DMS 273 (cell line): Measurements from ENCODE around the gene CSH2.
"Not testable (repeated sequence)": the region's sequence is repeated elsewhere in the genome, so short reads cannot be mapped to it uniquely, and the experiment has no call there.

Source experiments
- DNase-seq: peaks from one replicate; lab custom pipeline; 2025; ENCODE audit not compliant: unreplicated experiment; lab: John Stamatoyannopoulos, UW

The CSH2 gene

GRCh38 chr17:63873577-63873976 is at the start of gene CSH2:
TSS of gene CSH2 (minus strand) at chr17:63873677. CDS start at chr17:63873614, 63 bp downstream.
- DNase-seq, result not testable (repeated sequence)

- DNase-seq, result not testable (repeated sequence)
These were observed 48.9 kb upstream of the CSH2 start for GRCh38 chr17:63922402-63922801.

DNA sequence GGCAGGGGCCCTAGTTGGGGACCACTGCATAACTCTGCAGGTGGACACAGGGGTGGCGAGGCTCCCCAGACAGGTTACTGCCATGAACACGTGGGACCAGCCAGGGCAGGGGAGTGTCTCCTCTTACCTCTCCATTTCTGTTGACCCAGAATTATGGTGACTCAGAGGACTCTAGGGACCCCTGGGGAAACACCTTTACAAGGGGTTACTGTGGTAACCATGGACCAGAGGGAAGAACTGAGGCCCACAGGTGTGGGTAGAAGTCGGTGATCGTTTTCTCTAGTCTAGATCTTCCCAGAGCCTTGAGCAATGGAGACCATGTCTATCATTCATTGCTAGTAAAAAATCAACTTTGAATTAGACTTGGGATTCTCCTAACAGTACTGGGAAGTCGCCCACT is 47.3 kb upstream of the CSH2 start:
- DNase-seq, result not testable (repeated sequence)

- not testable (repeated sequence) for DNase-seq
These were observed 46.6 kb upstream of the CSH2 start for GRCh38 chr17:63920050-63920449.

DNA sequence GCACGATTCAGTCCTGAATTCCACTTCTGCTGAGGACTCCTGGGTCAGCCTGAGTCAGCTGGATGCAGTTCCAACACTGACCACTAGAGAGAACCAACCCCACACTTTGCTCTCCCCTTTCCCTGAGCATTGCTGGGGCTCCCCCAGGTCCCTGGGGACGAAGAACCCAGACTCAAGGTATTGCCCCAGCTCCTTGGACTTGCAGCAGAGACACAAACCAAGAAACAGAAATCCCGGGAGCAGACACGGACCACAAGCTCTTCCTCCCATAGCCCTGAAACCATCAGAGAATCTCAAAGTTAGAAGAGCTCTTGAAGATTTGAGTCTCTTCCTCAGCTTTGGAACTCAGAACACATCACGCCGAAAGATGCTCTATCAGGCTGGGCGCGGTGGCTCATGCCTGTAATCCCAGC is 45.8 kb upstream of the CSH2 start:
- DNase-seq, result peak; percentile 74

DNA sequence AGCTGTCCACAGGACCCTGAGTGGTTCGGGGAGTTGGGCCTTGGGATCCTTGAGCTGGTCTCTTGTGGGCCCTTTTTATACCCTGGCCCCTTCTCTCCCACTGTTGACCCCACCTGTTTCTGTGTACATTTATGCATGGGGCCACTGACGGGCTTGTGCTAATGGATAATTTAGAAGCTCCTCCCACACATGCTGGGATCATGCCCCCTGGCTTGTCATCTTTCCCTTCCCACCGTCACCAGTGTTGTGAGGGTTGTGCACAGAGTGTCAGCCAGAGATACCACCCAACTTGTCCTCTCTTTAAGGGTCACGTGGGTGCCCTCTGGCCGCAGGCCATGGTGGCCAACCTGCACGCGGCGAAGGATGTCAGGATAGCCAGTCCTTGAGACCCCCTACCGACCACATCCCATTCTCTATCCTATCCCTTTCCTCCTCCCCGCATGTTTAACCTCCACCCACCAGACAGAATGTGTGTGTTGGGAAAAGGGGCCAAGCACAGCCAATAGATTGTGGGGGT is 45.4 kb upstream of the CSH2 start, which contains the start of gene GH1:
GH1 (minus strand) TSS at position 51 of the 517 bp plus-strand sequence. CDS start 63 bp downstream, outside the sequence.
- not testable (repeated sequence) for DNase-seq

- peak; percentile 17 for DNase-seq
These were observed 44.8 kb upstream of the CSH2 start for GRCh38 chr17:63918305-63918704.

- no peak for DNase-seq
These were observed 44.2 kb upstream of the CSH2 start for GRCh38 chr17:63917646-63918045.

DNA sequence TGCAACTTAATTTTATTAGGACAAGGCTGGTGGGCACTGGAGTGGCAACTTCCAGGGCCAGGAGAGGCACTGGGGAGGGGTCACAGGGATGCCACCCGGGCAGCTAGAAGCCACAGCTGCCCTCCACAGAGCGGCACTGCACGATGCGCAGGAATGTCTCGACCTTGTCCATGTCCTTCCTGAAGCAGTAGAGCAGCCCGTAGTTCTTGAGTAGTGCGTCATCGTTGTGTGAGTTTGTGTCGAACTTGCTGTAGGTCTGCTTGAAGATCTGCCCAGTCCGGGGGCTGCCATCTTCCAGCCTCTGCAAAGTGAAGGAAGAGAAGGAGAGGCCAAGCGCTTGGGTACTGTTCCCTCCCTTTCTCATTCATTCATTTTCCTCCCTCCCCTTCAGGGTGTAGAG is 43.7 kb upstream of the CSH2 start:
- DNase-seq, result not testable (repeated sequence)

- no peak for DNase-seq
These were observed 43.2 kb upstream of the CSH2 start for GRCh38 chr17:63916566-63917185.

DNA sequence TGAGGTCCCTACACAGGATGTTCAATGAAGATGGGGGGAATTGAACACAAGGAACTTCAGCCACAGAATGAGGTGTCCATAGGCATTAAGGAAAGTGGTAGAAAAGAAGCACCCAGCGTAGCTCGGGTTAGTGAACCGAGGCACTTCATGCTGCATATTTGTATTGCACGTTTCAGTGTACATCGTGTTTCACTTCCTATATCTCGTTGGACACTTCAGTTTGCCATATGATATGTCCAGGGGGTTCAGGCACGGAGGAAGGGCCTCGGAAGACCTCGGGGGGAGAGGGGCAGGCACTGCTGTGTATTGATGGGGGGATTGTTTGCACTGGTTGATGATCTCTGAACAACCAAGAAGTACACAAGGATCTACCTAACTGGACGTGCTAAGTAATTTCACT is 42.3 kb upstream of the CSH2 start:
- not testable (repeated sequence) for DNase-seq

- no peak for DNase-seq
These were observed 41.0 kb upstream of the CSH2 start for GRCh38 chr17:63914471-63914870.

DNA sequence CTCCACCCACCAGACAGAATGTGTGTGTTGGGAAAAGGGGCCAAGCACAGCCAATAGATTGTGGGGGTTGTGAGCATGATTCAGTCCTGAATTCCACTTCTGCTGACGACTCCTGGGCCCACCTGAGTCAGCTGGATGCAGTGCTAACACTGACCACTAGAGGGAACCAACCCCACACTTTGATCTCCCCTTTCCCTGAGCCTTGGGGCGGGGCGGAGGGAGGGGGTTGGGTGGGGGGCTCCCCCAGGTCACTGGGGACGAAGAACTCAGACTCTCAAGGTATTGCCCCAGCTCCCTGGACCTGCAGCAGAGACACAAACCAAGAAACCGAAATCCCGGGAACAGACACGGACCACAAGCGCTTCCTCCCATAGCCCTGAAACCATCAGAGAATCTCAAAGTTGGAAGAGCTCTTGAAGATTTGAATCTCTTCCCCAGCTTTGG is 38.2 kb upstream of the CSH2 start:
- DNase-seq, result peak; percentile 66

GRCh38 chr17:63911041-63911635 is 37.7 kb upstream of the CSH2 start, which contains the start of gene CSHL1:
TSS of gene CSHL1 (minus strand) at chr17:63911258. CDS start at chr17:63911196, 62 bp downstream.
- no peak for DNase-seq

DNA sequence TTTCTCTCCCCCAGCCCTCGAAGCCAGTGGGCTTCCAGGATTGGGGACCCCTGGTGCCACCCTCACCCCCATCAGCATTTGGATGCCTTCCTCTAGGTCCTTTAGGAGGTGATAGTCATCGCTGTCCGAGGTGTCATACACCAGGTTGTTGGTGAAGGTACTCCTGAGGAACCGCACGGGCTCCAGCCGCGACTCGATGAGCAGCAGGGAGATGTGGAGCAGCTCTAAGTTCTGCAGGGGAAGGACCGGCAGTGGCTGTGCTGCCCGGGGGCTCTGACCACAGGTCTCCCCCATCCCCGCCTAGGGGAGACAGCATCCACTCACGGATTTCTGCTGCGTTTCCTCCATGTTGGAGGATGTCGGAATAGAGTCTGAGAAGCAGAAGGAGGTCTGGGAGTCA is 36.6 kb upstream of the CSH2 start:
- no peak for DNase-seq

GRCh38 chr17:63909586-63909985 is 36.1 kb upstream of the CSH2 start:
- not testable (repeated sequence) for DNase-seq

DNA sequence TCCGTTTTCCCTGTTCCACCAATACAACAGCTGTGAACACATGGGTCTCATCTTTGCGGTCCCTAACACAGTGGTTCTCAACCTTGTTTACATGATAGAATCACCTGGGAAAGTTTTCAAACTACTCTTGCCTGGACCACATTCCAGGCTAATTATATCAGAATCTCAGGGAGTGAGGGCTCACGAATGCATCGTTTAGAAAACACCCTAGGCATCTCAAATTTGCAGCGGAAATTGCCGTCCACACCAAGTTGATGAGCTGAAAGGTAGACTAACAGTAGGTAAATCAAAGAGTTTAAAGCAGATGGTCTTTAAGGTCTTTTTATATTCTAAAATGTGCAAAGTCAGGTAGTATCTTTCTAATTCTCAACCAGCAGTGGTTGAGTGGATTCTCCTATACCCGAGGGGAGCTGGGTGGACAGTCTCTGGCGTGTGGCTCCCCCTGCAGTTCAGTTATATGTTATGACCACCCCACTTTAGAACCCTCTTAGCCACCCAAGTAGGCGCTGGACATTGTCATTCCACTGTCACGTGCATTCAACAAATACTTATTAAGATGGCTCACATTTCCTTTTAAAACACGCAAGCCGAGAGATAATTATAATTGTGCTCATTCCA is 33.8 kb upstream of the CSH2 start:
- DNase-seq, result peak; percentile 69

DNA sequence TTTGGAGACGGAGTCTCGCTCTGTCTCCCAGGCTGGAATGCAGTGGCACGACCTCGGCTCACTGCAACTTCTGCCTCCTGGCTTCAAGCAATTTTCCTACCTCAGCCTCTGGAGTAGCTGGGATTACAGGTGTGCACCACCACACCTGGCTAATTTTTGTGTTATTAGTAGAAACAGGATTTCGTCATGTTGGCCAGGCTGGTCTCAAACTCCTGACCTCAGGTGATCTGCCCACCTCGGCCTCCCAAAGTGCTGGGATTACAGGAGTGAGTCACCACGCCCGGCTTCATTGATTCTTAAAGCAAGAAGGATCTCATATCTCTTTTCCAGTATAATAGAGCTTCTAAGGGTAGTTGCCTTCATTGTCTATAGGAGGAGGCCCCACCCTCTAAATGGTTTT is 31.3 kb upstream of the CSH2 start:
- not testable (repeated sequence) for DNase-seq

- peak; percentile 31 for DNase-seq
These were observed 30.3 kb upstream of the CSH2 start for GRCh38 chr17:63903787-63904201.

DNA sequence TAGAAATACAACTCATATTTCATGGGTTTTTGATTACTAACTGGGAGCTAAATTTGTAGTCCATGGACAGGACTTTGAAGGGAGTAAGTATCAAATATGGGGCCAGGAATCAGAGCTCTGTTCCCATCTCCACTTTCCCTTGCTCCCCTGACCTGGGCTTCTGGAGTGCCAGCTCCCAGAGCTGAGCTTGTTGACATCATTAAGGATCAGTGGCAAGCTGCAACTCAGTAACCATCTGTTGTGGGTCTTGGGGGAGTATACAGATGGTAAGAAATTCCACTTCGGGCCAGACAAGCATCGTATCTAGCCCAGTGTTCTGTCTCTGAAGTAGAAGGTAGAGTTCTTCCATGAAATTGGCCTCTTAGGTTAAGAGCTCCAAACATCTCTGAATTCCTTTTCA is 28.5 kb upstream of the CSH2 start:
- peak; percentile 94 for DNase-seq

DNA sequence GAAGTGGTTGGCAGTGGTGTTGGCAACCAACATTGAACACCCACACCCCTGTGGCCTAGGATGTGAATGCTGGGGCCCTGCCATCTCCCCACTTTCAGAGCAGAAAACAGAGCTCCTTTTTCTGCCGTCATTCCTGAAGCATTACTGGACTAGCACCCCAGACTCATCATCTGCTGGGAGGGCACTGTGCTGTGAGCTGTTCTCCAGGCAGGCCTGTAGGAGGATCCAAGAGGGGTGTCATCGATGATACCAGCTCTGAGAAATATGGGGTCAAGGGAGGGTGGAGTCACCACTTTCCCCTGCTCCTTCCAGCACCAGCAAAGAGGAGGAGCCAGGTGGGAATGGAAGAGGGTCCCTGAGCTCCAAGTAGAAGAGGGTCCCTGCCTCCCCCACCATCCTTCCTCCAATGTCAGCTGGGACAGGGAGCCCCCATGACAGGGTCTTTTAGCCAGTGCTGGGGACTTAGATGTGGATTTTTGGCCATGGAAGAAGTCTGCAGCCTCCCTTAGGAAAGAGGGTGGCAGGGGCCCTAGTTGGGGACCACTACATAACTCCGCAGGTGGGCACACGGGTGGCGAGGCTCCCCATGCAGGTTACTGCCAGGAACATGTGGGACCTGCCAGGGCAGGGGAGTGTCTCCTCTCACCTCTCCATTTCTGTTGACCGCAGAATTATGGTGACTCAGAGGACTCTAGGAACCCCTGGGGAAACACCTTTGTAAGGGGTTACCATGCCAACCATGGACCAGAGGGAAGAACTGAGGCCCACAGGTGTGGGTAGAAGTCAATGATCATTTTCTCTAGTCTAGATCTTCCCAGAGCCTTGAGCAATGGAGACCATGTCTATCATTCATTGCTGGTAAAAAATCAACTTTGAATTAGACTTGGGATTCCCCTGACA is 25.7 kb upstream of the CSH2 start:
- DNase-seq, result not testable (repeated sequence)
